Ammon's horn (tissue), 1 donor: ENCODE measurements around the gene GNS.

Experiments
- DNase-seq: peaks from one replicate; pipeline ENCODE4 v3.0.0-alpha.2; 2016; ENCODE audit warnings: low spot score

Gene GNS

DNA sequence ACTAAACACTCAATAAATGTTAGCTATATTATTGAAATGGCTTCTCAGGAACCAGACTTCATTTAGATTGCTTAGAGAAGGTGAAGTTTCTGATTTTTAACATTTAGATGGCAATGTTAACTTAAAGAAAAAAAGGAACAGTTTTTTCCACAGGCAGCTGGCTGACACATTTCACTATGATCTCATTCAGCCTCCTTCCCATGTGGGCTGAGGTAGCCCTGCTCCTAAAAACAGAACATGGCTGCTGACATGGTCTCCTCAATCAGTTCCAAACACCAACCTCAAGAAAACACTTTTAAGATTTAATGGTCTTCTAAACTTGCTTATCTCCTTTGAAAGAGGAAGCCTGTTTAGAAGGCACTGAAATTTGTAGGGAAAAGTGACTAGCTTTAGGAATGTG, 23.8 kb downstream of the GNS start:
- no peak for DNase-seq

DNA sequence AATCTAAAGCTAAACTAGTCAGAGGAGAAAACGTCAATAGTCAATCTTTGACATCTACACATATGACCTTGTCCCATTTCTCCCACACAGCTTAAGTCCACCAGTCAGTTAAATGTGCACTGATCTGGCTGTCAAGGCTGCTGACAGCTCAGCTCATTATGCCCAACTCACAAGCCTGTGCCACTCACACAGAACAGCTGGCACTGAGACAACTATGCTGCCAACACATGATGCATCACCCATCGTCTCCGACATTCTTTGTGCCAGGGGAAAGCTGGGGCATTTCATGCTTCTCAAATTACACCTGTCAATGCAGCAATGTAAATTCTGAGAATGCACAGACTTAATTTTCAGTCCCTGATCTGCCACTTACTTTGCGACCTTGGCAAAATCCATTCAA, 25.3 kb downstream of the GNS start:
- peak; percentile 82 for DNase-seq

- no peak for DNase-seq
These were observed 27.5 kb downstream of the GNS start for GRCh38 chr12:64731683-64732082.

- no peak for DNase-seq
These were observed 28.6 kb downstream of the GNS start for GRCh38 chr12:64730588-64730969.

- DNase-seq, result no peak
These were observed 29.2 kb downstream of the GNS start for GRCh38 chr12:64729909-64730587.

DNA sequence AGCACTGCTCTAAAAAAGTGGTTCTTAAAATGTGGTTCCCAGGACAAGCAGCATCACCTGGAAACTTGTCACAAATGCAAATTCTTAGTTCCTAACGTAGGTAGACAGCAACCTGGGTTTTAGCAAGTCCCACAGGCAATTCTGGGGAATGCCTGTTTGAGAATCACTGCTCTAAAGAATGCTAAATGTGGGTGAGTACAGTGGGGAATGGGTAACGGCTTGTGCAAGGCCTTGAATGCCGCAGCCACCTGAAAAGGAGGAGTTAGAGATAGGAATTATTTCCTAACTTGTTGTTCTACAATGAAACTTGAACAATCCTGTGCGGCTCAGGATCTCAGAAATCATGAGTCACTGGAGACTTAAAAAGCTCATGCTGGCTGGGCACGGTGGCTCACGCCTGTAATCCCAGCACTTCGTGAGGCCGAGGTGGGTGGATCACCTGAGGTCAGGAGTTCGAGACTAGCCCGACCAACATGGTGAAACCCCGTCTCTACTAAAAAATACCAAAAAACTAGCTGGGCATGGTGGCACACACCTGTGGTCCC, 34.9 kb downstream of the GNS start:
- no peak for DNase-seq

GRCh38 chr12:64723630-64724029, 35.6 kb downstream of the GNS start:
- DNase-seq, result no peak

DNA sequence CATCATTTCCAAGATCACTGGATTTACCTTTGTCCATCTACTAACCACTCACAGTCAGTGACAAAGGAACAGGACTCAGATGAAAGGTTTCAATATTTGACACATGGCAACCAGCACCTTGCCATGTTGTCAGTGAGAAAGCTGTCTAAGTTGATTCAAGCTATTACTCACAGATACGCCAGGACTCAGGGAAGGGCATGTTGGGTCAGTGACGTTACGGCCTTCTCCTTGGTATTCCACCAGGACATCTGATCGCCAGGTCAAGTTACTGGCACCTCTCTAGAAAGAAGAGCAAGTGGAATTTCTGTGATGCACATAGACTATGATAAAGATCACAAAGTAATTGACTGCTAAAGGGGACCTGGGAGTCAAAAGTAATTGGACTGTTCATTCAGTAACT, 36.4 kb downstream of the GNS start:
- DNase-seq, result no peak

DNA sequence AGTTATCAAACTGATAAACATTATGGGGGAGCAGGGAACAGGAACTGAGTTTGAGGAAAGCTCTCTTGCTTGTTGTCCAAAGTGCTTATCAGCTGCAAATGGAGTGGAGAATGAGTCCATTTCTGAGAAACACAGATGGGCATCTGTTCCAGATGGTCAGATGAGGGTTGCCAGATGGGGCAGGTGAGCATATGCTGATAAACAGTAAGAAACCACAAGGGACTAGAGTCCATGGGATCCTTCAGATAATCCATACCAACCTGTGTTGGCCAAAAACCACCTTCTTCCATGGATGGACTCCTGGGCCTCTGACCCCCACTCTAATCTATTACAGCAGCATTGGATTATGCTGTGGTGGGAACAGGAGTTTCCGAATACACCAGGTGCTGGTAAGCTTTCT, 38.3 kb downstream of the GNS start:
- no peak for DNase-seq

DNA sequence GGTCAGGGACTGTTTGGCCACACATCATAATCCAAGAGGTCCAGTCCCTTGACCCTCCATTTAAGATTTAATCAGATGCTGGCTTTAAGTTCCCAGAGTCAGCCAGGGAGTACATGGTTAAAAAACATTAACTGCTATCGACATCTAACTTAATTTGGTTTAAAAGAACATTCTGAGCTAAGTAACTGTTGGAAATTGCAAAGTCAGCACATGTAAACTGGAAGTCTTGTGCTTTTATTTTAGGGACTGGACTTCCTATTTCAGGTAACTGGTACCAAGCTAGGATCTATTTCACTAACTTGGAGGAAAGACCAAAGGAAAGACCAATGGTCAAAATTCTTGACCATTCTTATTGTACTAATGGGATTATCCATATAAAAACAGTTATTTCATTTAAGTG, 40.6 kb downstream of the GNS start:
- no peak for DNase-seq

DNA sequence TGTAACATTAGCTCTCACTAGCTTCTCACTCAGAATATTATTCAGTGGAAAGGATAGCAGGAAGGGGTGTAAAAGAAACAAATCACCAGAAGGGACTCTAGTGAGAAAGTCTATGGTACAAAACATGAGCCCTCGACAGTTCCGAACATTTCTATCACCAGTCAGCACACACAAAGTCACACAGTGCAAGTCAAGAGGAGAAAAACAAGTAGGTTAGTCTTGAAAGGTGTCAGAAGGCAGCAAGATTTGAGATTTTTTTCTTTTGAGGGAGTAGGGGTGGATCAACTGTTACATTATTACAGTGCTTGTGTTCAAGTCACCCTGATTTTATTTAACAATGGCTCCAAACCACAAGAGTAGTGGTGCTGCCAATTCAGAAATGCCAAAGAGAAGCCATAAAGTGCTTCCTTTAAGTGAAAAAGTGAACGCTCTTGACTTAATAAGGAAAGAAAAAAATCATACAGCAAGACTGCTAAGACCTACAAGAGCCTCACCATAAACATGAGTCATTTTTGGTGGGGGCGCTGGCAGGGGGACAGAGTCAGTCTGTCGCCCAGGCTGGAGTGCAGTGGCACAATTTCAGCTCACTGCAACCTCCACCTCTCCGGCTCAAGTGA, 42.3 kb downstream of the GNS start:
- DNase-seq, result no peak

- DNase-seq, result no peak
These were observed 42.8 kb downstream of the GNS start for GRCh38 chr12:64716371-64716770.

DNA sequence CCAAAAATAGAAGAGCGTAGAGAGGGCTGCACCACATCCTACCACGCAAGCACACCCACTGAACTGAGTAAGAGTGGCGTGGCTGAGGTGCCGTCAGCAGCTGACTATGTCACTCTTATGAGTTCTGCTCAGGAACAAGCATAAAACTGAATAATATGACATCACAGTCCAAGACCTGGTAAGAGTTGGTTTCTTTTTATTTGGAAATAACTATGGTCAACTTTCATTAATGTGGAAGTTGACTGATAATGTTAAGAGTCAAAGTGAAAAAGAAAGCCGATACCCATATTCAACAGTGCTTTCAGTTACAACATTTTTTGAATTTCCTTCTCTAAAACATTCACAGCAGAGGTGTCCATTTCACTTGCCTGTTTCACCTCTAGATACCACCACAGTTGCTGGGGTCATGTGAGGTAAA, 44.6 kb downstream of the GNS start:
- no peak for DNase-seq

GRCh38 chr12:64713376-64713775, 45.8 kb downstream of the GNS start:
- DNase-seq, result no peak

- DNase-seq, result no peak
These were observed 49.8 kb downstream of the GNS start for GRCh38 chr12:64709429-64709828.

GRCh38 chr12:64707926-64708325, 51.3 kb downstream of the GNS start:
- no peak for DNase-seq

GRCh38 chr12:64707362-64707761, 51.8 kb downstream of the GNS start:
- DNase-seq, result no peak

GRCh38 chr12:64706857-64707256, 52.3 kb downstream of the GNS start:
- DNase-seq, result no peak

DNA sequence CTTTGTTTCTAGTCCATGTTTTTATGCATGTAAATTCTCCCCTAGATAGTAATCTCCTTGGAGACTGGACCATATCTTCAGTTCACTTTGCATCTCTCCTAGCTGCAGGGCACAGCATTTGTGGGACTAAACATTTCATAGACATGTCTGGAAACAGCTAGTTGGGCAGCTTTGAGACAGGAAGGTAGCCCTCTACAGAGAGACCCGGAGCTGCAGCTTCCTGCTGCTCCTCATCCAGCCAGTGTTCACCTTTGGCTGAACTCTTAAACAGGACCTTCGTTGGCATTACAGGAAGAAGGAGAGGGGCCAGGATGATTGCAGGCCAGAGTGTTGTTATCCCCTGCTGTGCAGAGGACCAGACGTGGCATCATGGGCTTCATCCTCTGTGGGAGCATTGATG, 52.9 kb downstream of the GNS start:
- DNase-seq, result no peak

- DNase-seq, result no peak
These were observed 57.9 kb downstream of the GNS start for GRCh38 chr12:64701283-64701682.

DNA sequence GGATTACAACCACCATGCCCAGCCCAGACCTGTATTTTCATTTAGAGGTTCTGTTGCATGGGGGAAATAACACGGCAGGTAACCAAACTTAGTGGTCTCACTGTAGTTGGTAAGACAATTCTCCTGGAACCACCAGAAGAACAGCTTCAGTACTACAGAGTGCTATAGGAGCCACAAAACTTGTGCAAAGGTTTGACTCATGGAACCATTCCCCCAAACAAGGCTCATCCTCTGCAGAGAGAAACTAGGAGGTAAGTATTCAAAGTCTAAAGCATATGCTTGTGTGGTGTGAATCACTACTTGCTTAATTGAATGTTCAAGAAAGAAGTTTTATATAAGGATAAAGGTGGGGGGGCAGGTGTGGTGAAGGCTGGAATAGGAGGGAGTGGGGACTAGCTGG, 58.7 kb downstream of the GNS start:
- no peak for DNase-seq

DNA sequence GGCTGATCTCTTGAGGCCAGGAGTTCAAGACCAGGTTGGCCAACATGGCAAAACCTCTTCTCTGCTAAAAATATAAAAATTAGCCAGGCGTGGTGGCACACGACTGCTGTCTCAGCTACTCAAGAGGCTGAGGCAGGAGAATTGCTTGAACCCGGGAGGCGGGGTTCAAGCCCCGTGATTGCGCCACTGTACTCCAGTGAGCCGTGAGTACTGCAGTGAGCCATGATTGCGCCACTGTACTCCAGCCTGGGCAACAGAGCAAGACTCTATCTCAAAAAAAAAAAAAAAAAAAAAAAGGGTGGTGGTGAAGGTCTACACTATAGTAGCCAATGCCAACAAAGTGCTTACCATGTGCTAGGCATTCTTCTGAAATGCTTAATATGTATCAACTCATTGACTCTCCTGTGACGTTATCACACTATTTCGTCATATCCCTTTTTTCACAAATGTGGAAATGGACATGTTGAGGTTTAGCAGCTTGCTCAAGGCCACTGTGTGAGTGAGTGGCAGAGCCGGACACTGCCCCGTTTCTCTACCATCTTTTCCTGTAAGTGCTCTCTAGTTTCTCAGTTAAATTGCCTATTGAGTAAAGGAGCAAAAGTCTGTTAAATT, 59.6 kb downstream of the GNS start:
- no peak for DNase-seq

DNA sequence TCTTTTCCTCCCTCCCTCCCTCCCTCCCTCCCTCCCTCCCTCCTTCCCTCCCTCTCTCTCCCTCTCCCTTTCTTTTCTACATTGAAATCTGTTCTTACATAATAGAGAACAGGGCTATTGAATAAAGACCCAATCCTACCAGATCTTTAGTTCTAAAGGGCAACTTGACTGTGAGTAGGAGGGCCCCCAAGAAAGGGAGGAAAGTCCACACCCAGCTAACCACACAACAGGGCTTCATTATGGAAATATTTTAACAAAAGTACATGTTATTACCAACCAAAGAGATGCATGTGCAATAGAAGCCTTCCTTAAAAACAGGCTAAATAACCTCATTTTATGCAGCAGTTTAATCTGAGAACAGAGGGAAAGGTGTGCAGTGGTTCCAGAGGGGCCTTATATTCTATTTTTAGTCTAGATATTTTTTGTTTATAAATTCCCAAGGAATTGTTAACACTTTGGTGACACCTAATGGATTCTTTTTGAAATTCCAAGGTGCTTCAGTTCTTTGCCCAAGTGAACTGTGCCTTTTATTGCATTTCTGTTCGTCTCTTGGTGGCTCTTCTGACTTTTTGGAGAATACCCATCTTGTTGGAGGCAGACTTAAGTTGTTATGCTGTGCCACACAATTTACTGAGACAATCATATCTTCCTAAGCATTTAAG, 63.0 kb downstream of the GNS start:
- peak; percentile 10 for DNase-seq
